HG03135 (cell line): Measurements from ENCODE around the gene GNB5.

Experiments used
- ATAC-seq: cut with Tn5 transposase; IDR thresholded peaks from one replicate; pipeline ENCODE4 v1.9.1; 2021; ENCODE audit warnings: mild to moderate bottlenecking, moderate library complexity; ENCODE audit not compliant: unreplicated experiment

Gene GNB5

DNA sequence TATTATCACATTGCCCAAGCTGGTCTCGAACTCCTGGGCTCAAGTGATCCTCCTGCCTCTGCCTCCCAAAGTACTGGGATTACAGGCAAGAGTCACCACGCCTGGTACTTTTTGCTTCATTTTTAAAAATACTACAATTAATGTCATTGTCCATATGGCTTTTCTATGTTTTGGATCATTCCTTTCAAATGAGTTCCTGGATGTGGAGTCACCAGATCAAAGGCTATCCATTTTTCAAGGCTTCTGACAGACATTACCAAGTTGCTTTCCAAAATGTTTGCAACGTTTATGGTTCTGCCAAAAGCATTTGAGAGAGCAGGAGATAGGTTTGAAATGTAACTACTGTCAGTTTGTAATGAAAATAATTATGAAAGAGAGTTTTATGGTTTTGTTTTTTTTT is 44.4 kb downstream of the GNB5 start:
- no peak for ATAC-seq

DNA sequence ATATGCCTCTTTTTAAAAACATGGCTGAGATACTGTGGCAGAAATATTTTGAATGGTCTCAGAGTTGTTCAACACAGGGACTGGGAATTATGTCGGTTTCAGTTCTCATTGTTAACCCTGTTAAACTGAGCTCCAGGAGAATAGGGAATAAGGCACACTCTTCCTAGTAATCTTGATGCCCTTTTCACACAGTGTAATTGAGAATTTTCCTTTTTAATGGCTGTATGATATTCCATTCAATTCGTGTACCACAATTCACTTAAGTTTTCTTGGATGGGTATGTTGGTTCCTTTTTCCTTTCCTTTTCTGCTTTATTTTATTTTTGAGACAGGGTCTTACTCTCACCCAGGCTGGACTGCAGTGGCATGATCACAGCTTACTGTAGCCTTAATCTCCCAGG is 44.9 kb downstream of the GNB5 start:
- ATAC-seq = no peak

DNA sequence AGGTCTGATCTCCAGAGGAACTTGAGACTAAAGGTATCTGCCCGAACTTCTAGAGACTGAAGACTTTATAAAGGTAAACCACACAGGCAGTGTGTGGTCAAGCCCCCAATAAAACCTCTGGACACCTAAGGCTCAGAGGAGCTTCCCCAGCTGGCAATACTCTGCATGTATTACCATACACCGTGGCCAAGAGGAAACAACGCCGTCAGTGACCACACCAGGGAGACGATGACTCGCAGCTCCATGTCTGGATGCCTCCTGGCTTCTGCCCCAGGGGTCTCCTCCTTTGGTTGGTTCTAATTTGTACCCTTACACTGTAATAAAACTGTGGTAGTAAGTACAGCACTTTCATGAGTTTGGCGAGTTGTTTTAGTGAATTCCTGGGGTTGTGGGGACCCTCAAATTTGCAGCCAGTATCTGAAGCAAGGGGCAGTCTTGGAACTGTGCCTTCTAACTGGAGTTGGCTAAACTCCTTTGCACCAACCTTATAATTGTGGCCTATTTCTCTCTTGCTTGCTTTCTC is 46.5 kb downstream of the GNB5 start:
- ATAC-seq = no peak

DNA sequence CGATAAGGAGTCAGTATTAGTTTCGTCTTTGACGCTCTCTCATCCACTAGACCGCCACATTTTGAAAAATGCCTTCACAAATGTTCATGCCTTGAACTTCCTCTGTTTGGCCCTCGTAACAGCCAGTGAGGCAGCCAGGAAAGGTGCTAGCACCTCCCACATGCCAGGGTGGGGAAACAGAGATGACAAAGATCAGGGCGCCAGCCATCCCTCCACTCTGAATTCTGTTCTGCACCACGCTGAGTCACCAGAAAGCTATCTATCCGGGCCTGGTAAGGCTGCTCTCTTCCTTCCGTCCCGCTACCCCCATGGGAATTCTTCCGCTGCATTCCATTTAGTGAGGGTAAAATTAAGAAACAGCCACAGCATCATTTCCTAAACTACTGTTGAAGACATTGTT is 47.3 kb downstream of the GNB5 start:
- no peak for ATAC-seq

DNA sequence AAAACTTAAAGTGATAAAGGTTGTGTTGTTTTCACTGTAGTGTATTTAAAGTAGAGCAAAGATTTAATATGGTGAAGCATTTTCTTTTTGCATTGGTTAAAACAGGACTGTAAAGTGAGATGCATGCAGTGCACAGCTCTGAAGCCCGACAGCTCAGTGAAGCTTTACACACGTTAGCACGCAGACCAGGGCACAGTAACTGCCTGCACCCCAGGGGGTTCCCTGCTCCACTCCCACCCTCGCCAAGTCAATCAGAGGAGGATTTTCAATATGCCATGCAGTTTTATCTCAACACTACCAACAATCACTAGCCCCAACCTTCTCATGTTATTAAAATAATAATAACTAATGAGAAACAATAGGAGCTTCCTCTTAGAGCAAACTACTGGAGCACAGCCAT is 50.5 kb downstream of the GNB5 start:
- ATAC-seq = no peak

- no peak for ATAC-seq
These were observed 51.4 kb downstream of the GNB5 start for GRCh38 chr15:52139599-52140462.

DNA sequence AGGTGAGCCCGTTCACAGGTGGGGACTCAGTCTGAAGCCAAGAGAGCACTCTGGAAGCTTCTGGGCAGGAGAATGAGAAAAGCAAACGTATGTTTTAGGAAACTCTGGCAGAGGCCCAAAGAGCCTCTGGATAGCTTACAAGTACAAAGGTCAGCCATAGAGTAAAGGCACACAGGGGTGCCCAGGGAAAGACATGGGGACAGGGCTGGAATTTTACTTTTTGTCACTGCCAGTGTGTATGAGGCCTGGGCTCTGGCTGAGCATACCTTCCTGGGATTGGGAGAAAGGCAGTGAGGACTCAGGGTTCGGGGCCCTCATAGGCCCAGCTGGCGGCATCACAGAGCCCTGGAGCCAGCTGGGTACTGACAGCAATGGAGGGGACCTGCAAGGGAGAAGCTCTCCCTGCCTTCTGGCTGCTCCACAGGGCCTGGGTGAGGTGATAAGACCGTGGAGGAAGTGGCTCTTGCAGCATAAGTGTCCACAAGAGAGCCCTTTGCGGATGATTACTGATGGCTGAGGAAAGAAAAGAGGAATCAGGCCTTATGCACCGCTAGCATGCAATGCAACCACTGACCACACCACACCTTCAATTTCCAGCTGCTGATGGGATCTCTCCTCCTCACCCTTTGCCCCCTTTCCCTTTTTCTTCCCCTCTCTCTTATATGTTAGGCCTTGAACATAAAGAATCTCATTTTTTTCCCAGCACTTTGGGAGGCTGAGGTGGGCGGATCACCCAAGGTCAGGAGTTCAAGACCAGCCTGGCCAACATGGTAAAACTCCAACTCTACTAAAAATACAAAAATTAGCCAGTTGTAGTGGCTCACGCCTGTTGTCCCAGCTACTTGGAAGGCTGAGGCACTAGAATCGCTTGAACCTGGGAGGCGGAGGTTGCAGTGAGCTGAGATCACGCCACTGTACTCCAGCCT is 53.5 kb downstream of the GNB5 start:
- ATAC-seq = no peak

DNA sequence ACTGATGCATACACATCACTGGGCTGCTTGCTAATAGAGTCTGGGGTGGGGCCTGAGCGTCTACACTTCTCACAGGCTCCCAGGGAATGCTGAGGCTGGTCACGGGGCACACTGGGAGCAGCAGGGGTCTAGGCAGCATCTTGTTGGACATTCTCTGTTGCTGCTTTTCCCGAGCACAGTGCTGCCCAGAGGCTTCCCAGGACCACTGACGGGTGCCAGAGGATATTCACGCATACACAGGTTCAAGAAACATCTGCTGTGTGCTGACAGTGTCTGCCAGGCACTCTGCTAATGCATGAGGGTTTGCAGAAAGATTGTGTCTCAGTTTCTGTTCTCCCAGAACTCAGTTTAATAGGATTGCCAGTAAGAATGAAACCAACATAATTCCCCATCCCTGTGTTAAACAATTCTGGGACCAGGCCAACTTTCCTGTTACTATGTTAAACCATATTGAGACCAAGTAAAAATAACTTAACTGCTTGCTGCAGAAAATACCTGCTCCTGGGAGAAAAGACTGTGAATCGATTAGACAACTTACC is 54.7 kb downstream of the GNB5 start:
- no peak for ATAC-seq

DNA sequence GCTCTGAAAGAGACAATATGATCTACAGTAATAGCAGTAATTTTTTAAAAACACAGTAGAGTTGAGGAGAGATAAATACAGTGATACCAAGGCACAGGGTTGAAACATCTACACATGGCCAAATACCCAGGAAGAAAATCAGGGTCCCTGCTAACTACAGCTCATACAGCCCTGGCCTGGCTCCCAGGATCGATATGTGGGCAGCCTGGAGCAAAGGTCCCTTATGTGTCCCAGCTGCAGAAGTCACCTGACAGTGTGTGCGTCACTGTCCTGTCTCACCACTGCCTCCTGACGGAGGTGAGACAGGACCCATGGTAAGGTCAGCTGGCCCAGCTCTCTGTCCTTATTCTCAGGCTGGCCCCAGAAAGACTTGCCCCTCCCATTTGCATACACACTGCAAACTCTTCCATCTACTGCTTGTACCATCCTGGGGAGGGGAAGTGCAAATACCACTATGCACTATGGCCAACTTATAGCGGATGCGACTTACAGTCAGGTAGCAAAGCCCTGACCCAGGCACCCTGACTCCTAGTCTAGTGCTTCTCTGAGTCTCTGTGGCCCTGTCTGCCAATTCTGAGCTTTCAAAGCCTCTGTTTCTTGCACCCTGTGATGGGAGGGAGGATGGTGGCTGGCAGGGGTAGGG is 56.6 kb downstream of the GNB5 start:
- no peak for ATAC-seq

GRCh38 chr15:52133510-52134220 is 57.5 kb downstream of the GNB5 start:
- no peak for ATAC-seq

- ATAC-seq = no peak
These were observed 59.1 kb downstream of the GNB5 start for GRCh38 chr15:52132066-52132465.

- no peak for ATAC-seq
These were observed 62.6 kb downstream of the GNB5 start for GRCh38 chr15:52128568-52128967.

DNA sequence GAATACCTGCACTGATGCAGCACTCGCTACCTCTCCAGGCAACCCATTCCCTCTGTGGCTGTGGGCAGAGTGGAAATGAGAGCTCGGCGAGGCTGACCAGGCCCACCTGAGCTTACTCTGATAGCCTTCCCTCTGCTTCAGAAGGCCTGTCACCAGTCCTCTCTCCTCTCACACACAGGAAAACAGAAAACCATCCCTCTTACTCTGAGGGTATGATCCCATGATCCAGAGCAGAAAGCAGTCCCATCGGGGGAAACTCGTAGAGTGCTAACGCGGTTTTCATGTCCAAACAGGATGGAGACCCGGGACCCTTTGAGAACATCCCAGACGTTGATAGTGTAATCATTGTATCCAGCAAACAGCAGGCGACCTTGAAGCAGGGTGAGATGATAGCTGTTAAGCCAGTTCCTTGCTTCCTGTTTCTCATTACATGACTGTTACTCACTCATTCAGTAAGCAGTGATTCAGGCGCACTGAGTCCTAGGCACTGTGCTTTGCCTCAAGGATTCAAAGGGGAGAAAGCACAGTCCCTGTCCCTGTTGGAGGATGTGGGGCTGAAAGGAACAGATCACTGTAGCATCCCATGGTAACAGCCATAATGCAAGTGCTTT is 66.8 kb downstream of the GNB5 start:
- no peak for ATAC-seq

GRCh38 chr15:52121896-52122295 is 69.3 kb downstream of the GNB5 start:
- ATAC-seq = no peak

GRCh38 chr15:52121006-52121405 is 70.2 kb downstream of the GNB5 start:
- ATAC-seq = no peak

DNA sequence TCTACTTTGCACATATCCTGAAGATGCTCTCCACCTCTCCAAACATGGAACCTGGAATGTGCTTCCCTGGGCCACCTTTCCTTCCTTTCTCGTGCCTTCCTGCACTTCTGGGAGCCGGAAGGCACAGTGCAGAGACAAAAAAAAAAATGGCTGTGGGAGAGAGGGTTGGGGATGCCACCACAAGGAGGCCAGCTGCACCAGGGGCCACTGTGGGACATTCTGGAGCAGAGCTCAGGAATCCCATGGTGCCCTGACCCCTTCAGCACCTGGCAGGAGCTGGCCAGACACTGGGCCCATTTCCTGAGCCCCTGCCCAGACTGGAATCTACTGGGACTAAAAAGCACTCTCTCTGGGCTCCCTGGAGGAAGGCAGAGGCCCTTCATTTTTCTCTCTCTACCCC is 70.7 kb downstream of the GNB5 start:
- ATAC-seq = no peak

- no peak for ATAC-seq
These were observed 72.0 kb downstream of the GNB5 start for GRCh38 chr15:52118969-52119749.

GRCh38 chr15:52117549-52117948 is 73.6 kb downstream of the GNB5 start:
- no peak for ATAC-seq
